ENCODE data around the gene C4orf50. TPM values are rescaled to one million over a fixed set of nuclear protein-coding genes. Genes with fewer than 3 reads are reported as not detected.
A peak's percentile ranks its signal among the peaks of the same experiment; 100 is the strongest.

The C4orf50 gene
- total RNA-seq, 1 donor from 2014 or later = not detected

DNA sequence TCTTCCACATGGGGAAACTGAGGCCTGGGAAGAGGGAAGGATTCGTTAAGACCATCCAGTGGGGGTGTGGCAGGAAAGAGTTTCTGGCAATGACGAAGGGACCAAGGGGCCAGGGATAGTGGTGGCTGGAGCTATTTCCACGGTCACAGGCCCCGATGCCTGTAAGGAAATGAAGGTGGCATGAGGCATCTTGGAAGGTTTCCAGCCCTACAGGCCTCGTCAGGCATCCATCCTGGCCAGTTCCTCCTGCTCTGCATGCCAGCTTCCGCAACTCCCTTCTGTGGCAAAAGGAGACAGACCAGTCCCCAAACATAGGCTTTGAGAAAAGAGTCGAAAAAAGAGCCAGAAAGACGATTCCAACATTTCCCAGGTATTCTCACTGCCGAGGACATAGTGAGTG lies 9.2 kb upstream of the C4orf50 start:
- Mint-ChIP-seq H3K27me3 (ENCODE audit: low read depth) (peaks cover 49% of the 10 kb centered on the region), H3K36me3 (ENCODE audit: low read depth) (no peaks in the 10 kb centered on the region), H3K9me3 (ENCODE audit: low read depth) (no peaks in the 10 kb centered on the region), H3K4me3 (ENCODE audit: unreplicated experiment) (no peak overlapping the region), H3K4me1 (ENCODE audit: low read depth) (peaks cover 8% of the 10 kb centered on the region), H3K27ac (ENCODE audit: unreplicated experiment) (no peak overlapping the region)
- TF ChIP-seq, protein P1, sequence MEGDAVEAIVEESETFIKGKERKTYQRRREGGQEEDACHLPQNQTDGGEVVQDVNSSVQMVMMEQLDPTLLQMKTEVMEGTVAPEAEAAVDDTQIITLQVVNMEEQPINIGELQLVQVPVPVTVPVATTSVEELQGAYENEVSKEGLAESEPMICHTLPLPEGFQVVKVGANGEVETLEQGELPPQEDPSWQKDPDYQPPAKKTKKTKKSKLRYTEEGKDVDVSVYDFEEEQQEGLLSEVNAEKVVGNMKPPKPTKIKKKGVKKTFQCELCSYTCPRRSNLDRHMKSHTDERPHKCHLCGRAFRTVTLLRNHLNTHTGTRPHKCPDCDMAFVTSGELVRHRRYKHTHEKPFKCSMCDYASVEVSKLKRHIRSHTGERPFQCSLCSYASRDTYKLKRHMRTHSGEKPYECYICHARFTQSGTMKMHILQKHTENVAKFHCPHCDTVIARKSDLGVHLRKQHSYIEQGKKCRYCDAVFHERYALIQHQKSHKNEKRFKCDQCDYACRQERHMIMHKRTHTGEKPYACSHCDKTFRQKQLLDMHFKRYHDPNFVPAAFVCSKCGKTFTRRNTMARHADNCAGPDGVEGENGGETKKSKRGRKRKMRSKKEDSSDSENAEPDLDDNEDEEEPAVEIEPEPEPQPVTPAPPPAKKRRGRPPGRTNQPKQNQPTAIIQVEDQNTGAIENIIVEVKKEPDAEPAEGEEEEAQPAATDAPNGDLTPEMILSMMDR (IDR thresholded peaks at IDR 0.05) = no peak
- DNase-seq (ENCODE audit: low spot score) = no peak

DNA sequence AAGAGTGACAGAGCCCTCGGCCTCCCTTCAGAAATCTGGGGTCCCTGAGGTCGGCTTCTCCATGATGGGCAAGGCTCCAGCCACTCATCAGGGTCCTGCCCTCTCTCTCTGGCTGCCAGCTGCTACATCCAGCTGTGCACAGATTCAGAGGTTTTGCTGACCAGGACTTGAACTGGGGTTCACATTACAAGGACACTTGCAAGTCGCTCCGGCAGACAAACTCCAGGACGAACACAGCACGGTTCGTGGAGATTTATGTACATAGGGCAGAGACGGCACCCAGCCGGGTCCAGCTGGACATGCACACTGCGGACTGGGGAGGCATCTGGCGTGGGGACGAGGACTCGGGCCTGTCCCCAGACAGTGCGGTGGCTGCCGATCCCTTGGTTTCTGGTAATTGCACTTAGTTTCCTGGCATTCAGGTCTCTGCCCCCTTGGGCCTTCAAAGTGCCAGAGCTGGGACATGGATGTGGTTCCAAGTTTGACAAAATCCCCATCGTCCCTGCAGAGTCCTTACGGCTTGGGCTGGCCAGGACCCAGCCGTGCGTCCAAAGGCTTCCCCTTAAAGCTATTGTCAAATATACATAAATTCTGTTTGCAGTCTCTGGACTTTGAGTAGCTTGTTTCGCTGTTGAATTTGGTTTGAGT lies 6.2 kb upstream of the C4orf50 start:
- DNase-seq (ENCODE audit: low spot score) = peak; percentile 77
- Mint-ChIP-seq H3K9me3 (ENCODE audit: low read depth) (no peaks in the 10 kb centered on the region), H3K4me1 (ENCODE audit: low read depth) (no peaks in the 10 kb centered on the region), H3K27me3 (ENCODE audit: low read depth) (peaks cover 43% of the 10 kb centered on the region), H3K36me3 (ENCODE audit: low read depth) (no peaks in the 10 kb centered on the region), H3K27ac (ENCODE audit: unreplicated experiment) (no peak overlapping the region), H3K4me3 (ENCODE audit: unreplicated experiment) (no peak overlapping the region)
- TF ChIP-seq, protein P1 (IDR thresholded peaks at IDR 0.05) = no peak

- H3K27ac Mint-ChIP-seq (ENCODE audit: unreplicated experiment) = no peak overlapping the region
- H3K36me3 Mint-ChIP-seq (ENCODE audit: low read depth) = no peaks in the 10 kb centered on the region
These were observed 5.5 kb upstream of the C4orf50 start for GRCh38 chr4:6023731-6024130.

DNA sequence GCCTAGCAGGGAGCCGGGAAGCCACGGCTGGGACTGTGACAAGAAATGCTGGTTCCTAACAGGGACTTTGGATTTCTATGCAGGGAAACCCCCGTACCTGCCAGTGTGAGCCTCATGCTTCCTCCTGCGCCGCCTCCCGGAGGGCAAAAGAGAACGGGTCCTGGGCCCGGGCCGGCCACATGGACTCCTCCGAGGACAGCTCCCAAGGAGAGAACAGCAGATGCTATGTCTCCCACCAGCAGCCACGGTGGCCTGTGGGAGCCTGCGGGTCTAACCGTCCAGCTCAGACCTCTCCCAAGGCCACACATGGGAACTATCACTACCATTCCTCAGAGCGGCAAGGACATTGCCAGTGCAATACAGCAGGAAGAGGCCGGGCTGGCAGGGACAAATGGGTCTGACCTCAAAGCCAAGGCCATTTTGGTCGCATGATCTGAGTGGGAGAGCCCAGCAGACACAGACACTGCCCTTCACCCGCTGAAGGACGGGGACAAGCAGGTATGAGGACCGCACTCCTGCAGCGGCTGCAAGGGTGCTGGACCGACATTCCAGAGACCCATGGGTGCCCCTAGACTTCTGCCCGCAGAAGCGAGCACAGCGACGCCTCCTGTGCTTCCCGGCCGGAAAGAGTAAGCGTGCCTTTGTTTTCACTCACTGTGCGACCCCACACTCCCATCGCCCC lies 4.5 kb upstream of the C4orf50 start:
- Mint-ChIP-seq H3K36me3 (ENCODE audit: low read depth) (no peaks in the 10 kb centered on the region), H3K4me3 (ENCODE audit: unreplicated experiment) (no peak overlapping the region), H3K27me3 (ENCODE audit: low read depth) (peaks cover 44% of the 10 kb centered on the region), H3K27ac (ENCODE audit: unreplicated experiment) (no peak overlapping the region), H3K9me3 (ENCODE audit: low read depth) (no peaks in the 10 kb centered on the region), H3K4me1 (ENCODE audit: low read depth) (no peaks in the 10 kb centered on the region)
- TF ChIP-seq, protein P1 (IDR thresholded peaks at IDR 0.05) = no peak
- peak; percentile 89 for DNase-seq (ENCODE audit: low spot score)

More at GRCh38 chr4:6023731-6024130, 5.5 kb upstream of the C4orf50 start:
- no peak overlapping the region for H3K4me3 Mint-ChIP-seq (ENCODE audit: unreplicated experiment)
- TF ChIP-seq, protein P1 (IDR thresholded peaks at IDR 0.05) = no peak
- no peak for DNase-seq (ENCODE audit: low spot score)
- no peaks in the 10 kb centered on the region for H3K4me1 Mint-ChIP-seq (ENCODE audit: low read depth)
- H3K27me3 Mint-ChIP-seq (ENCODE audit: low read depth) = peaks cover 39% of the 10 kb centered on the region
- no peaks in the 10 kb centered on the region for H3K9me3 Mint-ChIP-seq (ENCODE audit: low read depth)

DNA sequence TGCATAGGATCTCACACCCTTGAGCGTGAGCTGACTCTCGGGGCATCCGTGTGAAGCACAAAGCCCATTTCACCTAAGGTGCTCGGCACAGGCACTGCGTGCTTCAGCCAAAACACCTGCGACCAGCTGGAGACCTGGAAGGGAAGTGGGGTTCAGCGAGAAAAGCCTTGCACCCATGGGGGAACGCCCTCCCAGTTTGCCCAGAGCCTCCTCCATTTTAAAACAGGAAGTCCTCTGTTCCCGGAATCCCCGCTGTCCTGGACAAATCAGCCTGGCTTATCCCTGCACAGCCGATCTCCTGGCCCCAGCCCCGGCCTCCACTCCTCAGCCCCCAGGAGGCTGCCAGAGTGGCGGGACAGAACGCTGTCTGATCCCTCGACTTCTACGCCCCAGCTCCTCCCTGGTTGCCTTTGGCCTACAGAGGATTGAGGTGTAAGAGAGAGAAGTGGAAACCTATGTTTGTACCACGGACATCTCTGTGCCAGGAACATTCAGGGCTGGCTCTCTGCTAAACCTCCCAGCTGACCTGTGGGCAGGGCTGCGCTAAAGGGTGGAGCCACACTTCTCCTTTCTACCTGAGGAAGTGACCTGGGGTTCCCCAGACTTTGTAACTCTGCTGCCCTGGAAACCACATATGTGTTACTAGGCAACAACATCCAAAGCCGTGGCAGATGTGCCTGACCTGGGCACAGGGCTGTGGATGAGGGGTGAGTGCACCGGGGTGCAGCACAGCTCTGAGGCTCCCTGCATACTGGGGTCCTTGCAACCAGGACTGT lies 3.8 kb upstream of the C4orf50 start:
- peak; percentile 72 for DNase-seq (ENCODE audit: low spot score)
- Mint-ChIP-seq H3K36me3 (ENCODE audit: low read depth) (no peaks in the 10 kb centered on the region), H3K9me3 (ENCODE audit: low read depth) (no peaks in the 10 kb centered on the region), H3K4me1 (ENCODE audit: low read depth) (no peaks in the 10 kb centered on the region), H3K27ac (ENCODE audit: unreplicated experiment) (no peak overlapping the region), H3K27me3 (ENCODE audit: low read depth) (peaks cover 50% of the 10 kb centered on the region), H3K4me3 (ENCODE audit: unreplicated experiment) (no peak overlapping the region)
- TF ChIP-seq, protein P1 (IDR thresholded peaks at IDR 0.05) = no peak

All from chondrocyte (in vitro differentiated cells).